Thyroid gland (tissue), 4 donors: ENCODE results near the gene KCNJ15.

ENCODE experiments used
- POLR2A ChIP-seq, 2 donors: fragments of 450-650 bp; IDR thresholded peaks; one replicate each; pipeline ENCODE4 v1.6.1; 2017; ENCODE audit warnings: antibody characterized with exemption in 2 of 2, mild to moderate bottlenecking in 2 of 2, moderate library complexity in 1 of 2
- TF ChIP-seq, protein P1 (sequence below), 6 experiments: fragments of 200-600 bp in 3 of 6; fragments of 450-650 bp in 3 of 6; sonication (generic) in 3 of 6; IDR thresholded peaks; one replicate each; pipeline ENCODE4 v1.5.1; 2016 to 2019; ENCODE audit warnings: antibody characterized with exemption in 6 of 6, mild to moderate bottlenecking in 2 of 6, inconsistent platforms in 1 of 6, moderate library complexity in 1 of 6

DNA sequence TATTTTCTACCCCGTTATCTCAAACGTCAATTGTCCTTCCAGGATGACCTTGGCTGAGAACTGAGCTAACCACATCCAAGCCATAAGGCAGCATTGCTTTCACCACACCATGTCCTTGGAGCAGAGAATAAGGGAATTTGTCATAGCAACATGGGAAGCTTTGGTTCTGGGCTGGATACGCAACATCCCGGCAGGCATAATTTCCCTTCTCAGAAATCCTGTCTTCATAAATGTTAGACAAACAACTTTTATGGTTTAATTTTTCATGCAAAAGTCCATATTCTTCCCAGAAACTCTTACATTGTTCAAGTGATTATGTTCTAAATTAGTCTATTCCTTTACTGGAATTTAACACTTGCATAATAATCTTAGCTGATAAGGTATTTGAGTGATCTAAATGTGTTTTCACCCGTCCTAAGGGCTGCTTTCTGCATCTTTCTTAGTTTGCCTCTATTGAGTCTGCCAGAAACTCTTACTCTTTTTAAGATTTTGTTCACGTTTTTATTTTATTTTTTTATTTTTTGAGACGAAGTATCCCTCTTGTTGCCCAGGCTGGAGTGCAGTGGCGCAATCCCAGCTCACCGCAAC, 51.8 kb downstream of the KCNJ15 start:
- TF ChIP-seq, protein P1, sequence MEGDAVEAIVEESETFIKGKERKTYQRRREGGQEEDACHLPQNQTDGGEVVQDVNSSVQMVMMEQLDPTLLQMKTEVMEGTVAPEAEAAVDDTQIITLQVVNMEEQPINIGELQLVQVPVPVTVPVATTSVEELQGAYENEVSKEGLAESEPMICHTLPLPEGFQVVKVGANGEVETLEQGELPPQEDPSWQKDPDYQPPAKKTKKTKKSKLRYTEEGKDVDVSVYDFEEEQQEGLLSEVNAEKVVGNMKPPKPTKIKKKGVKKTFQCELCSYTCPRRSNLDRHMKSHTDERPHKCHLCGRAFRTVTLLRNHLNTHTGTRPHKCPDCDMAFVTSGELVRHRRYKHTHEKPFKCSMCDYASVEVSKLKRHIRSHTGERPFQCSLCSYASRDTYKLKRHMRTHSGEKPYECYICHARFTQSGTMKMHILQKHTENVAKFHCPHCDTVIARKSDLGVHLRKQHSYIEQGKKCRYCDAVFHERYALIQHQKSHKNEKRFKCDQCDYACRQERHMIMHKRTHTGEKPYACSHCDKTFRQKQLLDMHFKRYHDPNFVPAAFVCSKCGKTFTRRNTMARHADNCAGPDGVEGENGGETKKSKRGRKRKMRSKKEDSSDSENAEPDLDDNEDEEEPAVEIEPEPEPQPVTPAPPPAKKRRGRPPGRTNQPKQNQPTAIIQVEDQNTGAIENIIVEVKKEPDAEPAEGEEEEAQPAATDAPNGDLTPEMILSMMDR (IDR thresholded peaks at IDR 0.05) = no peak
- no peak for TF ChIP-seq POLR2A (IDR thresholded peaks at IDR 0.05)
